GM23338 (cell line): Measurements from ENCODE around the gene NDUFA11. TPM values are rescaled to one million over a fixed set of nuclear protein-coding genes. Genes with fewer than 3 reads are reported as not detected.

Source experiments
- ATAC-seq: fragments of 200-7000 bp; cut with Tn5 transposase; 3 replicates; pipeline ENCODE4 v1.9.1; 2020
- DNase-seq: peaks from one replicate; pipeline ENCODE4 v3.0.0-alpha.2; 2015; ENCODE audit warnings: low spot score
- H2AFZ ChIP-seq: fragments of 200-600 bp; sonication (generic); 2 replicates; pipeline ENCODE4 v1.8.0; 2016; ENCODE audit warnings: antibody characterized with exemption, mild to moderate bottlenecking, moderate library complexity
- H3F3A ChIP-seq: fragments of 200-600 bp; sonication (generic); replicated peaks from 2 replicates; pipeline ENCODE4 v1.8.0; 2017; ENCODE audit warnings: antibody characterized with exemption, mixed run types, low read depth
- H3K27ac ChIP-seq: fragments of 200-600 bp; sonication (generic); 2 replicates; pipeline ENCODE4 v1.6.1; 2016; ENCODE audit warnings: low read depth
- H3K27me3 ChIP-seq: fragments of 200-600 bp; sonication (generic); 2 replicates; pipeline ENCODE4 v1.8.0; 2016; ENCODE audit warnings: mild to moderate bottlenecking, mixed run types, moderate library complexity; ENCODE audit not compliant: insufficient read depth
- H3K36me3 ChIP-seq: fragments of 200-600 bp; sonication (generic); 2 replicates; pipeline ENCODE4 v1.8.0; 2016; ENCODE audit warnings: mild to moderate bottlenecking; ENCODE audit not compliant: insufficient read depth
- H3K4me1 ChIP-seq: fragments of 200-600 bp; sonication (generic); 2 replicates; pipeline ENCODE4 v1.8.0; 2016; ENCODE audit warnings: mild to moderate bottlenecking, moderate library complexity; ENCODE audit not compliant: insufficient read depth
- H3K4me2 ChIP-seq: fragments of 200-600 bp; sonication (generic); 2 replicates; pipeline ENCODE4 v1.7.1; 2017; ENCODE audit warnings: mixed run types
- H3K4me3 ChIP-seq: fragments of 200-600 bp; sonication (generic); 2 replicates; pipeline ENCODE4 v1.6.1; 2016; ENCODE audit warnings: mixed run types
- H3K79me2 ChIP-seq: fragments of 200-600 bp; sonication (generic); replicated peaks from 2 replicates; pipeline ENCODE4 v1.8.0; 2017; ENCODE audit warnings: mild to moderate bottlenecking; ENCODE audit not compliant: insufficient read depth
- H3K9me2 ChIP-seq: fragments of 200-600 bp; sonication (generic); 2 replicates; pipeline ENCODE4 v1.8.0; 2017; ENCODE audit not compliant: insufficient read depth
- H4K20me1 ChIP-seq: fragments of 200-600 bp; sonication (generic); replicated peaks from 2 replicates; pipeline ENCODE4 v1.8.0; 2017; ENCODE audit warnings: mild to moderate bottlenecking; ENCODE audit not compliant: insufficient read depth
- H3K27ac Mint-ChIP-seq: 2 replicates; pipeline ENCODE4 v1.8.0; 2020; ENCODE audit warnings: inconsistent platforms, mild to moderate bottlenecking, moderate library complexity, mixed read lengths
- H3K27me3 Mint-ChIP-seq: 3 replicates; pipeline ENCODE4 v1.8.0; 2022; ENCODE audit warnings: low read depth, mild to moderate bottlenecking, moderate library complexity, mixed read lengths, inconsistent platforms; ENCODE audit not compliant: insufficient read depth, poor library complexity
- H3K36me3 Mint-ChIP-seq: 3 replicates; pipeline ENCODE4 v1.8.0; 2021; ENCODE audit warnings: low read depth, mild to moderate bottlenecking, inconsistent platforms, moderate library complexity, mixed read lengths
- H3K4me1 Mint-ChIP-seq: 3 replicates; pipeline ENCODE4 v1.8.0; 2020; ENCODE audit warnings: mild to moderate bottlenecking, inconsistent platforms, mixed read lengths
- H3K4me3 Mint-ChIP-seq: 3 replicates; pipeline ENCODE4 v1.8.0; 2021; ENCODE audit warnings: moderate library complexity, mild to moderate bottlenecking, inconsistent platforms, mixed read lengths
- H3K9me3 Mint-ChIP-seq: 3 replicates; pipeline ENCODE4 v1.8.0; 2020; ENCODE audit warnings: moderate library complexity, mild to moderate bottlenecking, inconsistent platforms, mixed read lengths
- CREB1 ChIP-seq: fragments of 250-450 bp; sonication (Bioruptor Pico); IDR thresholded peaks from 2 replicates; pipeline ENCODE4 v1.5.0; 2020; ENCODE audit warnings: low read depth, mild to moderate bottlenecking, moderate library complexity
- CTCF ChIP-seq, 2 experiments: fragments of 200-600 bp in 1 of 2; sonication (generic) in 1 of 2; conservative IDR thresholded peaks; 2 replicates each; pipeline versions ENCODE4 v1.5.1 to v1.6.1; 2016 to 2017; ENCODE audit warnings: antibody characterized with exemption in 2 of 2, low read depth in 2 of 2, mild to moderate bottlenecking in 2 of 2, moderate library complexity in 1 of 2
- ETS1 ChIP-seq: IDR thresholded peaks from 2 replicates; pipeline ENCODE4 v1.6.1; 2016; ENCODE audit warnings: antibody characterized with exemption
- EZH2 ChIP-seq: fragments of 200-600 bp; sonication (generic); IDR thresholded peaks from one replicate; pipeline ENCODE4 v1.8.0; 2017; ENCODE audit warnings: antibody characterized with exemption, mild to moderate bottlenecking, low read depth; ENCODE audit not compliant: unreplicated experiment
- EZH2phosphoT487 ChIP-seq: fragments of 200-600 bp; sonication (generic); IDR thresholded peaks from one replicate; pipeline ENCODE4 v1.8.1; 2018; ENCODE audit warnings: antibody characterized with exemption; ENCODE audit not compliant: unreplicated experiment
- JUNB ChIP-seq: IDR thresholded peaks from one replicate; pipeline ENCODE4 v1.6.1; 2016; ENCODE audit warnings: antibody characterized with exemption; ENCODE audit not compliant: unreplicated experiment
- NANOG ChIP-seq: IDR thresholded peaks from 2 replicates; pipeline ENCODE4 v1.6.1; 2016; ENCODE audit warnings: antibody characterized with exemption, borderline replicate concordance
- POLR2AphosphoS5 ChIP-seq: IDR thresholded peaks from 2 replicates; pipeline ENCODE4 v1.6.1; 2016; ENCODE audit warnings: antibody characterized with exemption, low read depth
- REST ChIP-seq: IDR thresholded peaks from one replicate; pipeline ENCODE4 v1.6.1; 2018; ENCODE audit warnings: antibody characterized with exemption; ENCODE audit not compliant: unreplicated experiment
- STAT1 ChIP-seq: IDR thresholded peaks from one replicate; pipeline ENCODE4 v1.6.1; 2016; ENCODE audit warnings: antibody characterized with exemption; ENCODE audit not compliant: unreplicated experiment
- ZNF114 ChIP-seq: fragments of 250-450 bp; sonication (Bioruptor Pico); IDR thresholded peaks from 2 replicates; pipeline ENCODE4 v1.5.0; 2020; ENCODE audit warnings: mild to moderate bottlenecking, moderate library complexity
- ZNF331 ChIP-seq: fragments of 250-450 bp; sonication (Bioruptor Pico); IDR thresholded peaks from 2 replicates; pipeline ENCODE4 v1.5.0; 2020; ENCODE audit warnings: low read depth, mild to moderate bottlenecking, moderate library complexity
- ZNF462 ChIP-seq: fragments of 250-450 bp; sonication (Bioruptor Pico); IDR thresholded peaks from 2 replicates; pipeline ENCODE4 v1.5.0; 2020; ENCODE audit warnings: mild to moderate bottlenecking, moderate library complexity
- polyA plus RNA-seq: library from polyadenylated mRNA; unstranded; fragments of >200 nt; fragmentation: Nextera tagmentation; extraction: Ambion mirVana; gene quantifications from 2 replicates; pipeline ENCODE4 v1.2.1, GENCODE V29; 2016
- total RNA-seq: library from RNA; depleted of rRNA; stranded (reverse); fragments of >200 nt; shearing (Covaris generic); gene quantifications from 2 replicates; pipeline ENCODE4 v1.2.3, GENCODE V29; 2014

NDUFA11 gene
- total and polyA plus RNA-seq, 2 experiments from 2014 or later, result 171 to 523 TPM

- H3K79me2 ChIP-seq, result no peaks in the 10 kb centered on the region
- no peaks in the 10 kb centered on the region for H3K27me3 ChIP-seq
- Mint-ChIP-seq H3K4me3 (no peak overlapping the region), H3K9me3 (peaks cover 3% of the 10 kb centered on the region; the same call in 1 of the 3 replicates), H3K36me3 (no peaks in the 10 kb centered on the region; the same call in 2 of the 3 replicates), H3K27ac (no peak overlapping the region), H3K4me1 (no peaks in the 10 kb centered on the region), H3K27me3 (peaks cover 15% of the 10 kb centered on the region)
- no peaks in the 10 kb centered on the region for H3K4me1 ChIP-seq
- DNase-seq (no peak), ATAC-seq (no peak)
- no peaks in the 10 kb centered on the region for H3F3A ChIP-seq
- no peaks in the 10 kb centered on the region for H3K36me3 ChIP-seq
- H3K4me2 ChIP-seq, result no peak overlapping the region
- H2AFZ ChIP-seq, result no peak overlapping the region
- H3K4me3 ChIP-seq, result no peak overlapping the region
- no peak overlapping the region for H3K27ac ChIP-seq
- no peaks in the 10 kb centered on the region for H4K20me1 ChIP-seq
- TF ChIP-seq EZH2 (no peak), JUNB (no peak), ZNF331 (CRISPR knock-in tag) (no peak), ZNF114 (CRISPR knock-in tag) (no peak), ZNF462 (CRISPR knock-in tag) (no peak), EZH2phosphoT487 (no peak), STAT1 (no peak), REST (no peak), CTCF (conservative IDR thresholded peaks at IDR 0.05; ENCODE audit: low read depth in 2 of 2) (no peak), CREB1 (no peak), ETS1 (no peak), POLR2AphosphoS5 (no peak), NANOG (no peak)
- H3K9me2 ChIP-seq, result no peaks in the 10 kb centered on the region
Measured at GRCh38 chr19:5865772-5866171, 37.8 kb downstream of the NDUFA11 start.
